Keratinocyte (primary cell): ENCODE measurements around the gene TNFSF18. TPM values are rescaled to one million over a fixed set of nuclear protein-coding genes. Genes with fewer than 3 reads are reported as not detected.

ENCODE experiments used
- DNase-seq: peaks from one replicate; pipeline ENCODE4 v3.0.0-alpha.2; 2011; ENCODE audit warnings: low read depth, missing footprints, low spot score
- FAIRE-seq: peaks from 2 replicates; lab custom pipeline; 2011; peaks lifted over from hg19 to GRCh38; lab: Jason Lieb, UNC
- H2AFZ ChIP-seq: 2 replicates; pipeline ENCODE4 v1.6.0; 2012; ENCODE audit warnings: low read length, control low read depth, inconsistent platforms; ENCODE audit not compliant: control insufficient read depth
- H3K27ac ChIP-seq: 2 replicates; pipeline ENCODE4 v1.5.1; 2011; ENCODE audit warnings: low read length; ENCODE audit not compliant: control insufficient read depth, insufficient read depth
- H3K27me3 ChIP-seq: 3 replicates; pipeline ENCODE4 v1.6.0; 2011; ENCODE audit warnings: low read length; ENCODE audit not compliant: control insufficient read depth, insufficient read depth; ENCODE audit errors: extremely low read depth
- H3K36me3 ChIP-seq, 2 experiments: 2 replicates in 1 of 2; 3 replicates in 1 of 2; pipeline ENCODE4 v1.5.1; 2011; ENCODE audit warnings: low read length in 2 of 2, mild to moderate bottlenecking in 1 of 2; ENCODE audit not compliant: control insufficient read depth in 2 of 2, insufficient read depth in 2 of 2; ENCODE audit errors: extremely low read depth in 1 of 2
- H3K4me1 ChIP-seq: 3 replicates; pipeline ENCODE4 v1.5.1; 2011; ENCODE audit warnings: low read length; ENCODE audit not compliant: control insufficient read depth, insufficient read depth; ENCODE audit errors: extremely low read depth
- H3K4me2 ChIP-seq: 3 replicates; pipeline ENCODE4 v1.6.0; 2011; ENCODE audit warnings: low read depth, low read length; ENCODE audit not compliant: control insufficient read depth, insufficient read depth; ENCODE audit errors: extremely low read depth
- H3K4me3 ChIP-seq, 3 experiments: fragments of 200-600 bp in 1 of 3; sonication (generic) in 1 of 3; 2 replicates in 2 of 3; 3 replicates in 1 of 3; pipeline ENCODE4 v1.5.1; 2011 to 2016; ENCODE audit warnings: low read length in 3 of 3, mild to moderate bottlenecking in 3 of 3, control low read depth in 2 of 3, inconsistent platforms in 1 of 3, low read depth in 1 of 3, mixed read lengths in 1 of 3, mixed run types in 1 of 3, moderate library complexity in 1 of 3; ENCODE audit not compliant: control insufficient read depth in 2 of 3, insufficient read depth in 2 of 3; ENCODE audit errors: extremely low read depth in 1 of 3
- H3K79me2 ChIP-seq: 2 replicates; pipeline ENCODE4 v1.6.0; 2012; ENCODE audit warnings: low read length; ENCODE audit not compliant: control insufficient read depth, insufficient read depth
- H3K9ac ChIP-seq: 3 replicates; pipeline ENCODE4 v1.6.0; 2011; ENCODE audit warnings: low read length; ENCODE audit not compliant: control insufficient read depth, insufficient read depth; ENCODE audit errors: extremely low read depth
- H3K9me1 ChIP-seq: 3 replicates; pipeline ENCODE4 v1.6.0; 2011; ENCODE audit warnings: low read length; ENCODE audit not compliant: control insufficient read depth, insufficient read depth; ENCODE audit errors: extremely low read depth
- H3K9me3 ChIP-seq: 2 replicates; pipeline ENCODE4 v1.5.1; 2012; ENCODE audit warnings: low read depth, low read length; ENCODE audit not compliant: control insufficient read depth
- H4K20me1 ChIP-seq: 3 replicates; pipeline ENCODE4 v1.6.0; 2011; ENCODE audit warnings: low read length; ENCODE audit not compliant: control insufficient read depth, insufficient read depth; ENCODE audit errors: extremely low read depth
- CTCF ChIP-seq, 3 experiments: IDR thresholded peaks in 1 of 3; conservative IDR thresholded peaks in 1 of 3; optimal IDR thresholded peaks in 1 of 3; 2 replicates in 2 of 3; 3 replicates in 1 of 3; pipeline versions ENCODE3 to v1.5.1; 2011; ENCODE audit warnings: low read length in 3 of 3, mild to moderate bottlenecking in 3 of 3, moderate library complexity in 2 of 3, control low read depth in 1 of 3, inconsistent platforms in 1 of 3; ENCODE audit not compliant: insufficient read depth in 2 of 3; ENCODE audit errors: extremely low read depth in 1 of 3
- EZH2 ChIP-seq: IDR thresholded peaks from one replicate; pipeline ENCODE4 v1.6.1; 2012; ENCODE audit warnings: inconsistent platforms, mild to moderate bottlenecking, low read length, moderate library complexity
- dilution Hi-C: fragments of 300-500 bp; cut with MboI; formaldehyde crosslinking; loops from one replicate; pipeline ENCODE4 v1.7.0; 2020; ENCODE audit warnings: low sequenced_read_pairs; ENCODE audit not compliant: extremely low pct_ligation_motif_present
- polyA plus RNA-seq, 5 experiments: library from polyadenylated mRNA; depleted of rRNA in 3 of 5; stranded (reverse) in 3 of 5; stranded (forward) in 1 of 5; unstranded in 1 of 5; fragments of >200 nt; gene quantifications; 1 replicate in 1 of 5; 2 replicates in 3 of 5; 3 replicates in 1 of 5; pipeline versions ENCODE4 v1.2.1 to v1.2.3, GENCODE V29; 2011 to 2012; ENCODE audit warnings: missing spikeins in 2 of 5, low read depth in 1 of 5, low replicate concordance in 1 of 5

TNFSF18 gene
- polyA plus RNA-seq, 1 donor (not counting 4 experiments of a cell fraction or from before 2014, with no cell fraction given) = 0.69 TPM

GRCh38 chr1:172993640-172994039, 57.1 kb downstream of the TNFSF18 start:
- DNase-seq (no peak), FAIRE-seq (no peak)
- peaks cover 3% of the 10 kb centered on the region for H3K4me1 ChIP-seq
- no peak overlapping the region for H3K4me2 ChIP-seq
- no peak overlapping the region for H3K9ac ChIP-seq
- dilution Hi-C loops = no loop called here
- H3K27ac ChIP-seq = no peak overlapping the region
- no peak for TF ChIP-seq EZH2
- TF ChIP-seq CTCF (optimal IDR thresholded peaks at IDR 0.05 in 1 of 3, IDR thresholded peaks at IDR 0.05 in 1 of 3, conservative IDR thresholded peaks at IDR 0.05 in 1 of 3; ENCODE audit: extremely low read depth in 1 of 3, insufficient read depth in 2 of 3, low read length in 3 of 3) = no peak
- no peaks in the 10 kb centered on the region for H3K79me2 ChIP-seq
- H2AFZ ChIP-seq = no peak overlapping the region
- no peaks in the 10 kb centered on the region for H4K20me1 ChIP-seq
- no peaks in the 10 kb centered on the region for H3K9me1 ChIP-seq
- no peaks in the 10 kb centered on the region for H3K36me3 ChIP-seq
- no peaks in the 10 kb centered on the region for H3K9me3 ChIP-seq
- H3K27me3 ChIP-seq = no peaks in the 10 kb centered on the region
- no peak overlapping the region for H3K4me3 ChIP-seq

GRCh38 chr1:172991674-172992400, 58.9 kb downstream of the TNFSF18 start:
- Histone ChIP-seq H3K4me2 (no peak overlapping the region), H2AFZ (no peak overlapping the region), H4K20me1 (no peaks in the 10 kb centered on the region), H3K4me1 (peaks cover 3% of the 10 kb centered on the region), H3K27me3 (no peaks in the 10 kb centered on the region), H3K36me3 (no peaks in the 10 kb centered on the region), H3K4me3 (no peak overlapping the region), H3K27ac (no peak overlapping the region), H3K9me1 (no peaks in the 10 kb centered on the region), H3K79me2 (no peaks in the 10 kb centered on the region), H3K9ac (no peak overlapping the region), H3K9me3 (no peaks in the 10 kb centered on the region)
- dilution Hi-C loops = no loop called here
- TF ChIP-seq CTCF (optimal IDR thresholded peaks at IDR 0.05 in 1 of 3, IDR thresholded peaks at IDR 0.05 in 1 of 3, conservative IDR thresholded peaks at IDR 0.05 in 1 of 3; ENCODE audit: extremely low read depth in 1 of 3, insufficient read depth in 2 of 3, low read length in 3 of 3) = no peak
- TF ChIP-seq EZH2 = no peak
- DNase-seq = no peak
- no peak for FAIRE-seq
